Measurements from ENCODE around the gene CHSY1. TPM values are rescaled to one million over a fixed set of nuclear protein-coding genes. Genes with fewer than 3 reads are reported as not detected.

Gene CHSY1
- total RNA-seq, 4 donors from 2014 or later = 8.8 to 19.3 (median 11.4) TPM

- H3K4me1 ChIP-seq = peaks cover 16 to 99% (median 35%) of the 10 kb centered on the region in 3 donors
Measured at GRCh38 chr15:101189409-101190091, 62.3 kb downstream of the CHSY1 start.

GRCh38 chr15:101188637-101189408 lies 63.0 kb downstream of the CHSY1 start:
- Histone ChIP-seq H3K4me1 (peaks cover 12 to 99% (median 38%) of the 10 kb centered on the region in 3 donors), H3K27me3 (no peaks in the 10 kb centered on the region), H3K4me3 (peak overlapping the region; percentile 11 to 59 (median 42)), H3K27ac (peak overlapping the region; percentile 59 to 85 (median 80)), H3K36me3 (no peaks in the 10 kb centered on the region), H3K9me3 (no peaks in the 10 kb centered on the region)
- intact Hi-C loops (cut with DNase I) = no loop called here
- WGBS, 2 donors = 40 to 41% methylated on average over 27 to 29 of the region's 29 CpGs
- no peak for DNase-seq
- TF ChIP-seq POLR2A (IDR thresholded peaks at IDR 0.05) = no peak
- TF ChIP-seq CTCF (IDR thresholded peaks at IDR 0.05) = no peak

More at GRCh38 chr15:101189409-101190091, 62.3 kb downstream of the CHSY1 start:
- WGBS, 2 donors = 68 to 83% methylated on average over 14 to 15 of the region's 17 CpGs
- Histone ChIP-seq H3K4me3 (peak overlapping the region; percentile 11 to 59 (median 42)), H3K36me3 (no peaks in the 10 kb centered on the region), H3K27me3 (no peaks in the 10 kb centered on the region), H3K27ac (peak overlapping the region; percentile 59 to 85 (median 80)), H3K9me3 (no peaks in the 10 kb centered on the region)
- intact Hi-C loops (cut with DNase I) = no loop called here
- TF ChIP-seq POLR2A (IDR thresholded peaks at IDR 0.05) (no peak), CTCF (IDR thresholded peaks at IDR 0.05) (no peak)
- DNase-seq = no peak

GRCh38 chr15:101187820-101188636 lies 63.8 kb downstream of the CHSY1 start:
- H3K9me3 ChIP-seq = no peaks in the 10 kb centered on the region
- 38 to 41% methylated on average over 18 of the region's 18 CpGs for WGBS, 2 donors

GRCh38 chr15:101185770-101186169 lies 66.1 kb downstream of the CHSY1 start:
- intact Hi-C loops (cut with DNase I) = no loop called here
- Histone ChIP-seq H3K27me3 (no peaks in the 10 kb centered on the region), H3K4me3 (no peak overlapping the region), H3K36me3 (peaks cover 0 to 8% (median 0%) of the 10 kb centered on the region in 3 donors), H3K4me1 (peaks cover 0 to 89% (median 25%) of the 10 kb centered on the region in 3 donors), H3K27ac (no peak overlapping the region), H3K9me3 (no peaks in the 10 kb centered on the region)
- 65 to 78% methylated on average over 5 of the region's 5 CpGs for WGBS, 2 donors
- DNase-seq = no peak
- TF ChIP-seq CTCF (IDR thresholded peaks at IDR 0.05) = no peak
- no peak for TF ChIP-seq POLR2A (IDR thresholded peaks at IDR 0.05)

More at GRCh38 chr15:101187820-101188636, 63.8 kb downstream of the CHSY1 start:
- H3K4me1 ChIP-seq = peaks cover 4 to 99% (median 34%) of the 10 kb centered on the region in 3 donors
- H3K27me3 ChIP-seq = no peaks in the 10 kb centered on the region
- peak overlapping the region in 3 of 4 donors; percentile 39 to 59 (median 44) for H3K4me3 ChIP-seq
- TF ChIP-seq CTCF (IDR thresholded peaks at IDR 0.05) = no peak
- TF ChIP-seq POLR2A (IDR thresholded peaks at IDR 0.05) = no peak
- no peaks in the 10 kb centered on the region for H3K36me3 ChIP-seq
- peak overlapping the region; percentile 49 to 85 (median 76) for H3K27ac ChIP-seq
- intact Hi-C loops (cut with DNase I) = no loop called here
- DNase-seq = no peak
